ENCODE results near the gene LBH. TPM values are rescaled to one million over a fixed set of nuclear protein-coding genes. Genes with fewer than 3 reads are reported as not detected.
A peak's percentile ranks its signal among the peaks of the same experiment; 100 is the strongest.

Gene LBH
- total RNA-seq, 4 donors from 2014 or later: 120 to 1,007 (median 283) TPM

DNA sequence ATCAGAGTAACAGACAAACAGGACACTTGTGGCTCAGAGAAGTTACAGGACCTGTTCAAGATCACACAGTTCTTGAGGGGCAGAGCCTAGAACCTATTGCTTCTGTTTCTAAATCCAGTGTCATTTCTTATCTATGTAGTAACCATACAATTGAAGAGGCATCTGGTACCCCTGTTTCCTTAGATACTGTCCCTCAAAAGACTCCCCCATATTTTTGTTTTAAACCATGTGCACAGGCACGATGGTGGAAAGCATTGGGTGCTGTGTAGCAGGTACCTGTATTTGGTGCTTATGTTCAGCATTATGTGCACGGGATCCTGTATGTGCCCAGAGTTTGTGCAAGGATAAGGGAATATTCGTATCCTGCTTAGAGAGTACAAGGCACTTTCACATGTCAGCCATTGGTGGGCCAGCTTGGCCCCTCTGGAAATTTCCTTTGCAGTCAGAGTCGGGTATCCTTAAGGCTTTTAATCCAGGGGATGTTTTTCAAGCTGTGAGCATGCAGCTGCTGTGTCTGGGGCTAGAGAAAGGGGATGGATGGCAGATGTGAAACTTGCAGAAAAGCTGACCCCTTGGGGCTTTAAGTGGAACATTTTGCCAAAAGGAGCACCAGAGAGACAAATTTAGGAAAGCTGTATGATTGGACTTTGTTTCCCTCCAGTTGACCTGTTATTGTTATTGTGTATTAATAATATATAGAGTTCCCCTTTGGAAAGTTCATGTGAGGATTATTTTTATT, 2.1 kb downstream of the LBH start:
- Histone ChIP-seq H3K9me3 (no peaks in the 10 kb centered on the region), H3K27me3 (no peaks in the 10 kb centered on the region), H3K36me3 (peaks cover 10 to 35% (median 28%) of the 10 kb centered on the region in 4 donors), H3K4me1 (peaks cover 50 to 69% (median 66%) of the 10 kb centered on the region in 4 donors), H3K4me3 (peak overlapping the region; percentile 72 to 96 (median 82)), H3K27ac (replicated peaks in 1 of 4) (peak overlapping the region; percentile 90 to 95 (median 92))
- WGBS: 56% methylated on average over 3 of the region's 4 CpGs
- DNase-seq (ENCODE audit: extremely low spot score): no peak
- intact Hi-C loops (cut with DNase I): loop anchor here (5.0 kb wide), 3 partner anchors 114 to 459 kb away; no protein-coding TSS in a partner anchor
- no peak for TF ChIP-seq POLR2A (IDR thresholded peaks at IDR 0.05; ENCODE audit: low read depth)
- TF ChIP-seq POLR2AphosphoS5 (IDR thresholded peaks at IDR 0.05): no peak
- TF ChIP-seq, protein P1, sequence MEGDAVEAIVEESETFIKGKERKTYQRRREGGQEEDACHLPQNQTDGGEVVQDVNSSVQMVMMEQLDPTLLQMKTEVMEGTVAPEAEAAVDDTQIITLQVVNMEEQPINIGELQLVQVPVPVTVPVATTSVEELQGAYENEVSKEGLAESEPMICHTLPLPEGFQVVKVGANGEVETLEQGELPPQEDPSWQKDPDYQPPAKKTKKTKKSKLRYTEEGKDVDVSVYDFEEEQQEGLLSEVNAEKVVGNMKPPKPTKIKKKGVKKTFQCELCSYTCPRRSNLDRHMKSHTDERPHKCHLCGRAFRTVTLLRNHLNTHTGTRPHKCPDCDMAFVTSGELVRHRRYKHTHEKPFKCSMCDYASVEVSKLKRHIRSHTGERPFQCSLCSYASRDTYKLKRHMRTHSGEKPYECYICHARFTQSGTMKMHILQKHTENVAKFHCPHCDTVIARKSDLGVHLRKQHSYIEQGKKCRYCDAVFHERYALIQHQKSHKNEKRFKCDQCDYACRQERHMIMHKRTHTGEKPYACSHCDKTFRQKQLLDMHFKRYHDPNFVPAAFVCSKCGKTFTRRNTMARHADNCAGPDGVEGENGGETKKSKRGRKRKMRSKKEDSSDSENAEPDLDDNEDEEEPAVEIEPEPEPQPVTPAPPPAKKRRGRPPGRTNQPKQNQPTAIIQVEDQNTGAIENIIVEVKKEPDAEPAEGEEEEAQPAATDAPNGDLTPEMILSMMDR (IDR thresholded peaks at IDR 0.05): no peak
- no peak for TF ChIP-seq EP300 (IDR thresholded peaks at IDR 0.05)

DNA sequence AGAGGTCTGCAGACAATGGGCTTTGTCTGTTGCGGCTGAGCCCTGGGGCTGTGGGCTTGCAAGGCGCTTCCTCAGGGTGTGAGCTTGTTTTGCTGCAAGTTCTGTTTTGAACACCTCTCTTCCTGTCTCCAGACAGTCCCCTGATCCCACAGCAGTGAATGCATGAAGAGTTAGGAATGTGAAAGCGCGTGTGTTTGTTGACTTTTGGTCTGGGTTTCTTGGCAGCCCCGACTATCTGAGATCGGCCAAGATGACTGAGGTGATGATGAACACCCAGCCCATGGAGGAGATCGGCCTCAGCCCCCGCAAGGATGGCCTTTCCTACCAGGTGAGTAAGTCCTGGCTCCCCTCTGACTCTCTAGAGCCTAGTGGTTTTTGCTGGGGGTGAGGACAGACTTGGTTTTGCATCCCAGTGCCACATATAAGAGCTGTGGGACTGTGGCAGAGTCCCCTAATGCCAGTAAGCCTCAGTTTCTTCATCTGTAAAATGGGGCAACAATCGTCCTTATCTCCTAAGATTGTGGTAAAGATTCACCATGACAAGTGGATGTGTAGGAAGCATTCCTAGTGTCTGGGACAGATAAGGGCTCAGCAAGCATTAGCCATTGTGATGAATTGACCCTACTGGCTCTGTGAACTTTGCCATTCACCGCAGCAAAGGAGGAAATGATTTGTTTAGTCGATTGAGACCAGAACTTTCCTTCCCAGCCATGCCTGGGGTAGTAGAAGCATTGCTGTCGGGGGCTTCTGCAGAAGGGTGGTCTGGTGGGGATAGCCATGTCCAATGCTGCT, 3.0 kb downstream of the LBH start:
- Histone ChIP-seq H3K4me1 (peaks cover 57 to 78% (median 75%) of the 10 kb centered on the region in 4 donors), H3K27me3 (no peaks in the 10 kb centered on the region), H3K36me3 (peaks cover 10 to 36% (median 30%) of the 10 kb centered on the region in 4 donors), H3K9me3 (no peaks in the 10 kb centered on the region), H3K27ac (replicated peaks in 1 of 4) (peak overlapping the region; percentile 90 to 95 (median 92)), H3K4me3 (peak overlapping the region; percentile 72 to 96 (median 82))
- intact Hi-C loops (cut with DNase I): loop anchor here (5.0 kb wide), 3 partner anchors 113 to 458 kb away; no protein-coding TSS in a partner anchor
- DNase-seq (ENCODE audit: extremely low spot score): no peak
- TF ChIP-seq POLR2AphosphoS5 (IDR thresholded peaks at IDR 0.05): peak; percentile 62 to 73
- TF ChIP-seq, protein P1 (IDR thresholded peaks at IDR 0.05): no peak
- 21% methylated on average over 12 of the region's 12 CpGs for WGBS

DNA sequence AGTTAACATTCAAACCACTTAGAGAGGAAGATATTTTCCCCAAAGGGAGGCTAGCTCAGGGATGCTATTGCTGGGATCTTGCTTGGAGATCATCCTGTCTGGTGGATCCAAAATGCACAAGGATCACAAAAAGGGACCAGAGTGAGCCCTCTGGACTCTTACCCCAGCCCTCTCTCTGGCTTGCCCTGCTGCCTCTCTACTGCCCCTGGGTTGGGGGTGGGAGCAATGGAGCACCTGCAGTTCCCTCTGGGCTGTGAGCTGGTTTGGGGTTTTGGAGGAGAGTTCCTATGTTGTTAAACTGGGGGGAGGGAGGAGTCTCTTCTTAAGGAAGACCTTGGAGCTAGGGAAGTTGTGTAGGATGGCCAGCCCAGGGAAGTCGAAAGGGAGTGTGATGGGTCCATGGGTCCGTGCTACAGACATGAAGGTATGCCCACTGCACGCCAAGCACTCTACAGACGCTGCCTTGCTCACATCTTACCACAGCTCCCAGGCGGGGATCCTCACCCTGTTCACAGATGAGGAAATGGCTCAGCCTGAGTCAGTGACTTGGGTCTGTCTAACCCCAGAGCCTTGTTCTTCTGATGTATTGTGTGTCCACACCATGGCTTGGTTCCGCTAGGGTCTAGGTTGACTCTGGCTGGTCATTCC, 3.8 kb downstream of the LBH start:
- H3K4me3 ChIP-seq: peak overlapping the region; percentile 4 to 96 (median 73)
- no peak for DNase-seq (ENCODE audit: extremely low spot score)
- H3K36me3 ChIP-seq: peaks cover 10 to 36% (median 30%) of the 10 kb centered on the region in 4 donors
- no peaks in the 10 kb centered on the region for H3K27me3 ChIP-seq
- WGBS: 94% methylated on average over 6 of the region's 6 CpGs
- H3K9me3 ChIP-seq: no peaks in the 10 kb centered on the region
- peak overlapping the region; percentile 90 to 95 (median 92) for H3K27ac ChIP-seq (replicated peaks in 1 of 4)
- TF ChIP-seq, protein P1 (IDR thresholded peaks at IDR 0.05): no peak
- H3K4me1 ChIP-seq: peaks cover 65 to 84% (median 82%) of the 10 kb centered on the region in 4 donors
- intact Hi-C loops (cut with DNase I): no loop called here

DNA sequence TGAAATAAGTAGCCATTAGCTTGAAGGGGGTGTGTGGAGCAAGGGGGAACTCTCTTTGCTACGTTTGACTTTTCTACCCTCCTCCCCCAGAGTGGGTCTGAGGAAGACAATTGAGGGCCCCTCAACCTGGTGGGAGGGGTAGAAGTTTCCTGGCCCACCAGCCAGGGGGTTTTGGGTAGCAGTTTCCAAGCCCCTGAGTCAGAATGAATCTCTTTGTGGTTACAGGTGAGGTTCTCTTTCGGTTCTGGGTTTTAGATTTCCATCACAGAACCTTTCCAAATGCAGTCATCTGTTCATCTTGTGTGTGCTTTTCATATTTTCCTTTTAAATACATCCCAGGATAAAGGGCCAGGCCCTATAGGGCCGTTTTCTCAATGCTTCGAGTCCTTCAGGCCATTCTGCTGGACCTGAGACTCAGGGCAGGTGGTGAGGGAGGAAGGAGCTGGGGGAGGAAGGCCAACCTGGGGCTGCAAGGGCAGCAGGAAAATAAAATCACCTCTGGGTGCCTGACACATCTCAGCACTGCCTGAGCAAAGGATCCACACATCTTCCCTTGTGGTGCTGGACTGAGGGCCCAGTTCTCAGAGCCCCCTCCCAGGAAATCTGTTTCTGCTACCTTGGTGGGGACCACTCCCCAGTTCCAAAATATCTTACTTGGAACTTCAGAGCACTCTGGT, 4.7 kb downstream of the LBH start:
- H3K27ac ChIP-seq (replicated peaks in 1 of 4): peak overlapping the region; percentile 90 to 95 (median 92)
- H3K4me3 ChIP-seq: peak overlapping the region in 2 of 4 donors; percentile 74 to 96

More for the DNA sequence above, 4.7 kb downstream of the LBH start:
- Histone ChIP-seq H3K9me3 (no peaks in the 10 kb centered on the region), H3K4me1 (peaks cover 69 to 85% (median 84%) of the 10 kb centered on the region in 4 donors), H3K36me3 (peaks cover 10 to 36% (median 30%) of the 10 kb centered on the region in 4 donors), H3K27me3 (no peaks in the 10 kb centered on the region)
- WGBS: 76% methylated on average over 4 of the region's 4 CpGs
- no peak for TF ChIP-seq POLR2AphosphoS5 (IDR thresholded peaks at IDR 0.05)
- no peak for TF ChIP-seq EP300 (IDR thresholded peaks at IDR 0.05)
- TF ChIP-seq, protein P1 (IDR thresholded peaks at IDR 0.05): no peak
- no peak for TF ChIP-seq POLR2A (IDR thresholded peaks at IDR 0.05; ENCODE audit: low read depth)
- intact Hi-C loops (cut with DNase I): no loop called here
- no peak for DNase-seq (ENCODE audit: extremely low spot score)

Data from esophagus muscularis mucosa (tissue), 4 donors.